HEK293 (cell line): ENCODE results near the gene CYP17A1.

Source experiments
- SP2 ChIP-seq: fragments of 450-650 bp; formaldehyde crosslinking; IDR thresholded peaks from 2 replicates; pipeline ENCODE4 v1.5.1; 2016; ENCODE audit warnings: missing biosample characterization, missing genetic modification characterization
- ZNF426 ChIP-seq: fragments of 450-650 bp; formaldehyde crosslinking; IDR thresholded peaks from 2 replicates; pipeline ENCODE4 v1.5.1; 2017; ENCODE audit warnings: missing biosample characterization, missing genetic modification characterization, mild to moderate bottlenecking, inconsistent platforms, moderate library complexity
- ZNF560 ChIP-seq: fragments of 450-650 bp; formaldehyde crosslinking; IDR thresholded peaks from 2 replicates; pipeline ENCODE4 v1.5.1; 2017; ENCODE audit warnings: missing biosample characterization, missing genetic modification characterization, borderline replicate concordance
- ZNF837 ChIP-seq: fragments of 450-650 bp; formaldehyde crosslinking; IDR thresholded peaks from 2 replicates; pipeline ENCODE4 v1.5.1; 2016; ENCODE audit warnings: missing biosample characterization, missing genetic modification characterization
- TF ChIP-seq, protein P1 (sequence below): fragments of 450-650 bp; formaldehyde crosslinking; IDR thresholded peaks from 2 replicates; pipeline ENCODE4 v1.5.1; 2016; ENCODE audit warnings: missing biosample characterization, missing genetic modification characterization
- TF ChIP-seq, protein P2 (sequence below): fragments of 450-650 bp; formaldehyde crosslinking; conservative IDR thresholded peaks from 2 replicates; pipeline ENCODE4 v1.5.1; 2016; ENCODE audit warnings: low read depth, missing biosample characterization, missing genetic modification characterization

GRCh38 chr10:102781921-102782557, 55.2 kb downstream of the CYP17A1 start:
- TF ChIP-seq ZNF837 (tag by site-specific recombination): no peak
- TF ChIP-seq, protein P1, sequence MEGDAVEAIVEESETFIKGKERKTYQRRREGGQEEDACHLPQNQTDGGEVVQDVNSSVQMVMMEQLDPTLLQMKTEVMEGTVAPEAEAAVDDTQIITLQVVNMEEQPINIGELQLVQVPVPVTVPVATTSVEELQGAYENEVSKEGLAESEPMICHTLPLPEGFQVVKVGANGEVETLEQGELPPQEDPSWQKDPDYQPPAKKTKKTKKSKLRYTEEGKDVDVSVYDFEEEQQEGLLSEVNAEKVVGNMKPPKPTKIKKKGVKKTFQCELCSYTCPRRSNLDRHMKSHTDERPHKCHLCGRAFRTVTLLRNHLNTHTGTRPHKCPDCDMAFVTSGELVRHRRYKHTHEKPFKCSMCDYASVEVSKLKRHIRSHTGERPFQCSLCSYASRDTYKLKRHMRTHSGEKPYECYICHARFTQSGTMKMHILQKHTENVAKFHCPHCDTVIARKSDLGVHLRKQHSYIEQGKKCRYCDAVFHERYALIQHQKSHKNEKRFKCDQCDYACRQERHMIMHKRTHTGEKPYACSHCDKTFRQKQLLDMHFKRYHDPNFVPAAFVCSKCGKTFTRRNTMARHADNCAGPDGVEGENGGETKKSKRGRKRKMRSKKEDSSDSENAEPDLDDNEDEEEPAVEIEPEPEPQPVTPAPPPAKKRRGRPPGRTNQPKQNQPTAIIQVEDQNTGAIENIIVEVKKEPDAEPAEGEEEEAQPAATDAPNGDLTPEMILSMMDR (tag by site-specific recombination): no peak
- no peak for TF ChIP-seq ZNF426 (tag by site-specific recombination)
- TF ChIP-seq, protein P2, sequence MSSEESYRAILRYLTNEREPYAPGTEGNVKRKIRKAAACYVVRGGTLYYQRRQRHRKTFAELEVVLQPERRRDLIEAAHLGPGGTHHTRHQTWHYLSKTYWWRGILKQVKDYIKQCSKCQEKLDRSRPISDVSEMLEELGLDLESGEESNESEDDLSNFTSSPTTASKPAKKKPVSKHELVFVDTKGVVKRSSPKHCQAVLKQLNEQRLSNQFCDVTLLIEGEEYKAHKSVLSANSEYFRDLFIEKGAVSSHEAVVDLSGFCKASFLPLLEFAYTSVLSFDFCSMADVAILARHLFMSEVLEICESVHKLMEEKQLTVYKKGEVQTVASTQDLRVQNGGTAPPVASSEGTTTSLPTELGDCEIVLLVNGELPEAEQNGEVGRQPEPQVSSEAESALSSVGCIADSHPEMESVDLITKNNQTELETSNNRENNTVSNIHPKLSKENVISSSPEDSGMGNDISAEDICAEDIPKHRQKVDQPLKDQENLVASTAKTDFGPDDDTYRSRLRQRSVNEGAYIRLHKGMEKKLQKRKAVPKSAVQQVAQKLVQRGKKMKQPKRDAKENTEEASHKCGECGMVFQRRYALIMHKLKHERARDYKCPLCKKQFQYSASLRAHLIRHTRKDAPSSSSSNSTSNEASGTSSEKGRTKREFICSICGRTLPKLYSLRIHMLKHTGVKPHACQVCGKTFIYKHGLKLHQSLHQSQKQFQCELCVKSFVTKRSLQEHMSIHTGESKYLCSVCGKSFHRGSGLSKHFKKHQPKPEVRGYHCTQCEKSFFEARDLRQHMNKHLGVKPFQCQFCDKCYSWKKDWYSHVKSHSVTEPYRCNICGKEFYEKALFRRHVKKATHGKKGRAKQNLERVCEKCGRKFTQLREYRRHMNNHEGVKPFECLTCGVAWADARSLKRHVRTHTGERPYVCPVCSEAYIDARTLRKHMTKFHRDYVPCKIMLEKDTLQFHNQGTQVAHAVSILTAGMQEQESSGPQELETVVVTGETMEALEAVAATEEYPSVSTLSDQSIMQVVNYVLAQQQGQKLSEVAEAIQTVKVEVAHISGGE: no peak
- no peak for TF ChIP-seq SP2
- no peak for TF ChIP-seq ZNF560 (tag by site-specific recombination)
